Caco-2 (cell line): Measurements from ENCODE around the gene BRAF. TPM values are rescaled to one million over a fixed set of nuclear protein-coding genes. Genes with fewer than 3 reads are reported as not detected.

Source experiments
- BruUV-seq: library from RNA; stranded (reverse); fragments of 400-500 nt; replicated peaks from 2 replicates; lab custom pipeline; 2021; lab: Mats Ljungman, UMichigan
- CTCF ChIA-PET: fragments of 300-600 bp; sonication (Branson Sonifier 250); formaldehyde crosslinking; loops from one replicate; lab custom pipeline; 2022; ENCODE audit warnings: antibody characterized with exemption; lab: Charles Lee
- POLR2A ChIA-PET: fragments of 300-600 bp; sonication (Branson Sonifier 250); formaldehyde crosslinking; loops from one replicate; lab custom pipeline; 2022; ENCODE audit warnings: antibody characterized with exemption; lab: Charles Lee
- DNase-seq, 2 experiments: peaks; one replicate each; pipeline versions ENCODE4 v3.0.0 to v3.0.0-alpha.2; 2020 to 2022
- H3K27me3 ChIP-seq: replicated peaks from 2 replicates; pipeline ENCODE4 v1.6.0; 2011; ENCODE audit warnings: low read length; ENCODE audit not compliant: control insufficient read depth, insufficient read depth
- H3K36me3 ChIP-seq: 2 replicates; pipeline ENCODE4 v1.5.1; 2011; ENCODE audit warnings: low read length; ENCODE audit not compliant: control insufficient read depth, insufficient read depth
- H3K4me1 ChIP-seq: fragments of 250-450 bp; sonication (Bioruptor Pico); 2 replicates; pipeline ENCODE4 v1.5.1; 2020; ENCODE audit warnings: mild to moderate bottlenecking
- H3K4me3 ChIP-seq: 2 replicates; pipeline ENCODE4 v1.5.1; 2011; ENCODE audit warnings: low read depth, mild to moderate bottlenecking, control low read depth, low read length
- H3K9me3 ChIP-seq: fragments of 250-450 bp; sonication (Bioruptor Pico); 2 replicates; pipeline ENCODE4 v1.5.1; 2020; ENCODE audit warnings: mild to moderate bottlenecking, moderate library complexity
- H3K27ac Mint-ChIP-seq: one replicate; pipeline ENCODE4 v1.8.0; 2022; ENCODE audit warnings: mixed read lengths; ENCODE audit not compliant: unreplicated experiment
- H3K27me3 Mint-ChIP-seq: one replicate; pipeline ENCODE4 v1.8.0; 2022; ENCODE audit warnings: mixed read lengths; ENCODE audit not compliant: insufficient read depth, unreplicated experiment
- H3K36me3 Mint-ChIP-seq: one replicate; pipeline ENCODE4 v1.8.0; 2022; ENCODE audit warnings: mild to moderate bottlenecking, mixed read lengths; ENCODE audit not compliant: insufficient read depth, unreplicated experiment
- H3K4me1 Mint-ChIP-seq: one replicate; pipeline ENCODE4 v1.8.0; 2022; ENCODE audit warnings: low read depth, mixed read lengths; ENCODE audit not compliant: unreplicated experiment
- H3K4me3 Mint-ChIP-seq: one replicate; pipeline ENCODE4 v1.8.0; 2022; ENCODE audit warnings: mild to moderate bottlenecking, moderate library complexity, mixed read lengths; ENCODE audit not compliant: unreplicated experiment
- H3K9me3 Mint-ChIP-seq: one replicate; pipeline ENCODE4 v1.8.0; 2022; ENCODE audit warnings: mixed read lengths; ENCODE audit not compliant: unreplicated experiment
- CTCF ChIP-seq, 2 experiments: fragments of 200-600 bp in 1 of 2; IDR thresholded peaks; 1 replicate in 1 of 2; 2 replicates in 1 of 2; pipeline versions ENCODE4 v1.5.1 to v1.8.0; 2011 to 2022; ENCODE audit warnings: antibody characterized with exemption in 1 of 2, control low read depth in 1 of 2, inconsistent platforms in 1 of 2, low read depth in 1 of 2, low read length in 1 of 2, mild to moderate bottlenecking in 1 of 2, moderate library complexity in 1 of 2; ENCODE audit not compliant: insufficient read depth in 1 of 2, severe bottlenecking in 1 of 2, unreplicated experiment in 1 of 2
- intact Hi-C: fragments of 100-400 bp; cut with micrococcal nuclease; formaldehyde crosslinking; loops from one replicate; pipeline ENCODE4 v1.10.0; 2022; ENCODE audit not compliant: unreplicated experiment
- total RNA-seq: library from RNA; stranded (reverse); gene quantifications from 2 replicates; pipeline ENCODE4 v1.2.3, GENCODE V29; 2022

The BRAF gene
- total RNA-seq, 1 experiment from 2014 or later, result 38.5 TPM

GRCh38 chr7:140927351-140927750 lies 2.6 kb upstream of the BRAF start:
- ChIA-PET CTCF (interaction anchor here (0.6 kb wide), 1 partner anchor 257 kb away, joined by 3 read pairs; no protein-coding TSS in a partner anchor), POLR2A (no interaction called here)
- no peaks in the 10 kb centered on the region for H3K36me3 ChIP-seq
- Mint-ChIP-seq H3K27me3 (peaks cover 8% of the 10 kb centered on the region), H3K4me3 (no peak overlapping the region), H3K9me3 (no peaks in the 10 kb centered on the region), H3K36me3 (no peaks in the 10 kb centered on the region), H3K27ac (no peak overlapping the region), H3K4me1 (no peaks in the 10 kb centered on the region)
- H3K27me3 ChIP-seq, result no peaks in the 10 kb centered on the region
- TF ChIP-seq CTCF (IDR thresholded peaks at IDR 0.05; ENCODE audit: insufficient read depth in 1 of 2, low read depth in 1 of 2, low read length in 1 of 2, severe bottlenecking in 1 of 2, unreplicated experiment in 1 of 2), result no peak
- no peak overlapping the region for H3K4me3 ChIP-seq
- H3K9me3 ChIP-seq, result no peaks in the 10 kb centered on the region
- no TSS peak for BruUV-seq
- no peak for DNase-seq
- no peaks in the 10 kb centered on the region for H3K4me1 ChIP-seq
- intact Hi-C loops, result no loop called here

DNA sequence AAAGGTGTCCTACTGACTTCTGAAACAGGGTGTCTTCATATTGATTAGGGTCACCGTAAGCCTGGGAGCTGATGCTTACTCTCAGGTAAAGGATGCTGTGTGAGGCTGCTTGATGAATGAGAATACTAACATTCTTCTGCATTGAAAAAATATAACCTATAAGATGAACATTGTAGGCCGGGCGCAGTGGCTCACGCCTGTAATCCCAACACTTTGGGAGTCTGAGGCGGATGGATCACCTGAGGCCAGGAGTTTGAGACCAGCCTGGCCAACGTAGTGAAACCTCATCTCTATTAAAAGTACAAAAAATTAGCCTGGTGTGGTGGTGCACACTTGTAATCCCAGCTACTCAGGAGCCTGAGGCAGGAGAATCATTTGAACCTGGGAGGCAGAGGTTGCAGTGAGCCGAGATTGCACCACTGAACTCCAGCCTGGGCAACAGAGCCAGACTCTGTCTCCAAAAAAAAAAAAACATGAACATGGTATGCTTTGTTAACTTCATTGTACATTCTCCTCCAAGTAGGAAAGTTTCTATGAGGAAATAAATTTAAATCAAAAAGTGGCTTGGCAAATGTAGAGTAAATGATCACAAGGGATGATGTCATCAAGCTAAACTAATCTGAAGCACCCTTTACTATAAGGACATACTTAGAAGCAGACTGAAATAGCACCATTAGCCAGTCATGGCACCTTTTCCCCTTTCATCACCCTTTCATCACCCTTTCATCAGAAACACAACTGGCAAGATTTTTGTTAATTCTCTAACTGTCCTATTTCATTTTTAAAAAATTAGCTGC lies 1.5 kb upstream of the BRAF start:
- Histone ChIP-seq H3K27me3 (no peaks in the 10 kb centered on the region), H3K36me3 (no peaks in the 10 kb centered on the region), H3K9me3 (no peaks in the 10 kb centered on the region), H3K4me1 (no peaks in the 10 kb centered on the region), H3K4me3 (no peak overlapping the region)
- intact Hi-C loops, result no loop called here
- DNase-seq, result no peak
- no TSS peak for BruUV-seq
- H3K9me3 Mint-ChIP-seq, result no peaks in the 10 kb centered on the region
- peaks cover 8% of the 10 kb centered on the region for H3K27me3 Mint-ChIP-seq
- ChIA-PET POLR2A (no interaction called here), CTCF (no interaction called here)
- no peak for TF ChIP-seq CTCF (IDR thresholded peaks at IDR 0.05; ENCODE audit: insufficient read depth in 1 of 2, low read depth in 1 of 2, low read length in 1 of 2, severe bottlenecking in 1 of 2, unreplicated experiment in 1 of 2)
- H3K4me3 Mint-ChIP-seq, result no peak overlapping the region
- H3K27ac Mint-ChIP-seq, result no peak overlapping the region
- H3K36me3 Mint-ChIP-seq, result no peaks in the 10 kb centered on the region
- H3K4me1 Mint-ChIP-seq, result no peaks in the 10 kb centered on the region

DNA sequence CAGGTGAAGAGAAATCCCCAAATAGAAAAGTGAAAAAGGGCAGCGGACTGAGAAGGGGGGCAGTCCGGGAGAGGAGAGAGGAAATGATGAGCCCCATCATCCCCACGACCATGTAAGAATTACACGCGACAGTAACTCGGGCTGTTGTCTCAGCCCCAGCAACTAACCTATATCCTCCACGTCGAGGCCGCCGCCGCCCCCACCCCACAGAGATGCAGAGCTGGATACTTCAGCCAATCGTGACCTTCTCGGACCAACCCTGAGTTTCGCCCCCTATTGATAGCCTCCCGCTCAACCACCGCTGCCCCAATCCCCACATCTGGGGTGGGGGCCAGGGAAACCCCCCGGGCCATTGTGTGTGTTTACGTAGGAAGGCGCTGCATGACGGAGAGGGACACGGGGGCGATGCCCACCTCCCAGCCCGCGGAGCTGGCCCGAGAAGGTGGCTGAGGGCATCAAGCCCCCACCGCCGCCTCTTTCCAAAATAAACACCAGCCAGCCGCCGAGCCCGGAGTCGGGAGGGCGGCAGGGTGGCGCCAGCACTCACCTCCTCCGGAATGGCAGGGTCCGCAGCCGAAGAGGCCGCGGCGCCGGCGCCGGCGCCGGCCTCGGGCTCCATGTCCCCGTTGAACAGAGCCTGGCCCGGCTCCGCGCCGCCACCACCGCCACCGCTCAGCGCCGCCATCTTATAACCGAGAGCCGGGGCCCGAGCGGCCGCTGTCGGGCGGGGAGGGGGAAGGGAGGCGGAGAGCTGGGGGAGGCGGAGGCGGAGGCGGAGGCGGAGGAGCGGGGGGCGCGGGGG lies 509 bp downstream of the BRAF start:
- Histone ChIP-seq H3K4me3 (peak overlapping the region; percentile 71), H3K36me3 (no peaks in the 10 kb centered on the region), H3K9me3 (no peaks in the 10 kb centered on the region), H3K27me3 (no peaks in the 10 kb centered on the region), H3K4me1 (no peaks in the 10 kb centered on the region)
- BruUV-seq, result no TSS peak
- CTCF ChIA-PET, result interaction anchor here (0.6 to 2.3 kb wide), 11 partner anchors 8 to 526 kb away, joined by 3 to 12 read pairs (median 4); partner anchors contain the start of genes MRPS33 and SLC37A3
- Mint-ChIP-seq H3K4me1 (no peaks in the 10 kb centered on the region), H3K36me3 (no peaks in the 10 kb centered on the region), H3K9me3 (no peaks in the 10 kb centered on the region), H3K27me3 (no peaks in the 10 kb centered on the region), H3K27ac (no peak overlapping the region), H3K4me3 (no peak overlapping the region)
- intact Hi-C loops, result loop anchor here (1.0 to 5.0 kb wide), 5 partner anchors 11 to 113 kb away; partner anchors contain the start of gene MRPS33
- TF ChIP-seq CTCF (IDR thresholded peaks at IDR 0.05; ENCODE audit: insufficient read depth in 1 of 2, low read depth in 1 of 2, low read length in 1 of 2, severe bottlenecking in 1 of 2, unreplicated experiment in 1 of 2), result peak; percentile 47 to 57
- DNase-seq, result peak; percentile 81 to 83
- POLR2A ChIA-PET, result interaction anchor here (0.5 to 1.2 kb wide), 6 partner anchors 11 to 719 kb away, joined by 3 to 5 read pairs (median 3); partner anchors contain the start of gene MRPS33
